Ishikawa (cell line): ENCODE results near the gene AQP7.
A peak's percentile ranks its signal among the peaks of the same experiment; 100 is the strongest.

ENCODE experiments used
- CEBPB ChIP-seq: IDR thresholded peaks from 2 replicates; pipeline ENCODE4 v1.6.1; 2012
- CREB1 ChIP-seq: IDR thresholded peaks from 2 replicates; pipeline ENCODE4 v1.6.1; 2012; ENCODE audit warnings: low read depth
- EGR1 ChIP-seq: IDR thresholded peaks from 2 replicates; pipeline ENCODE4 v1.6.1; 2012
- EP300 ChIP-seq: IDR thresholded peaks from 2 replicates; pipeline ENCODE4 v1.6.1; 2012; ENCODE audit warnings: borderline replicate concordance
- FOXM1 ChIP-seq: IDR thresholded peaks from 2 replicates; pipeline ENCODE4 v1.6.1; 2012; ENCODE audit warnings: low read depth, borderline replicate concordance
- MAX ChIP-seq: IDR thresholded peaks from 2 replicates; pipeline ENCODE4 v1.6.1; 2012
- NFIC ChIP-seq: IDR thresholded peaks from 2 replicates; pipeline ENCODE4 v1.6.1; 2012
- RAD21 ChIP-seq: IDR thresholded peaks from 2 replicates; pipeline ENCODE4 v1.6.1; 2012; ENCODE audit warnings: low read depth
- TEAD4 ChIP-seq: IDR thresholded peaks from 2 replicates; pipeline ENCODE4 v1.6.1; 2012
- YY1 ChIP-seq: IDR thresholded peaks from 2 replicates; pipeline ENCODE4 v1.6.1; 2012; ENCODE audit warnings: low read depth
- ZBTB7A ChIP-seq: IDR thresholded peaks from 2 replicates; pipeline ENCODE4 v1.6.1; 2012; ENCODE audit warnings: low read depth
- TF ChIP-seq, protein P1 (sequence below): IDR thresholded peaks from 2 replicates; pipeline ENCODE4 v1.6.1; 2012
- TF ChIP-seq, protein P2 (sequence below): IDR thresholded peaks from 2 replicates; pipeline ENCODE4 v1.6.1; 2012; ENCODE audit warnings: low read depth, mild to moderate bottlenecking

The AQP7 gene

GRCh38 chr9:33346564-33346963 is 55.8 kb downstream of the AQP7 start:
- no peak for TF ChIP-seq ZBTB7A
- TF ChIP-seq FOXM1: no peak

GRCh38 chr9:33344145-33344544 is 58.2 kb downstream of the AQP7 start:
- TF ChIP-seq CEBPB: no peak
- TF ChIP-seq NFIC: no peak
- no peak for TF ChIP-seq MAX
- no peak for TF ChIP-seq TEAD4
- TF ChIP-seq, protein P1, sequence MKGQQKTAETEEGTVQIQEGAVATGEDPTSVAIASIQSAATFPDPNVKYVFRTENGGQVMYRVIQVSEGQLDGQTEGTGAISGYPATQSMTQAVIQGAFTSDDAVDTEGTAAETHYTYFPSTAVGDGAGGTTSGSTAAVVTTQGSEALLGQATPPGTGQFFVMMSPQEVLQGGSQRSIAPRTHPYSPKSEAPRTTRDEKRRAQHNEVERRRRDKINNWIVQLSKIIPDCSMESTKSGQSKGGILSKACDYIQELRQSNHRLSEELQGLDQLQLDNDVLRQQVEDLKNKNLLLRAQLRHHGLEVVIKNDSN: no peak
- TF ChIP-seq EGR1: no peak
- no peak for TF ChIP-seq EP300
- TF ChIP-seq RAD21: no peak
- TF ChIP-seq CREB1: no peak
- TF ChIP-seq FOXM1: no peak
- no peak for TF ChIP-seq YY1

DNA sequence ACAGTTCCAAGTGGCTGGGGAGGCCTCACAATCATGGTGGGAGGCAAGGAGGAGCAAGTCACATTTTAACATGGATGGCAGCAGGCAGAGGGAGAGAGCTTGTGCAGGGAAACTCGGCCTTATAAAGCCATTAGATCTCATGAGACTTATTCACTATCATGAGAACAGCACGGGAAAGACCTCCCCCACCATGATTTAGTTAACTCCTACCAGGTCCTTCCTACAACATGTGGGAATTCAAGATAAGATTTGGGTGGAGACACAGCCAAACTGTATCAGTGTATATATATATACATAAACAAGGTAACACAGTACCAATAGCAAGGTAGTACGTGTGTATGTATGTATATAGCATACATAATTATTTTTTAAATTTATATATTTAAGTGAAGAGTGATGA is 61.2 kb downstream of the AQP7 start:
- TF ChIP-seq CREB1: no peak
- TF ChIP-seq YY1: no peak
- TF ChIP-seq FOXM1: no peak
- TF ChIP-seq, protein P1: no peak
- TF ChIP-seq, protein P2, sequence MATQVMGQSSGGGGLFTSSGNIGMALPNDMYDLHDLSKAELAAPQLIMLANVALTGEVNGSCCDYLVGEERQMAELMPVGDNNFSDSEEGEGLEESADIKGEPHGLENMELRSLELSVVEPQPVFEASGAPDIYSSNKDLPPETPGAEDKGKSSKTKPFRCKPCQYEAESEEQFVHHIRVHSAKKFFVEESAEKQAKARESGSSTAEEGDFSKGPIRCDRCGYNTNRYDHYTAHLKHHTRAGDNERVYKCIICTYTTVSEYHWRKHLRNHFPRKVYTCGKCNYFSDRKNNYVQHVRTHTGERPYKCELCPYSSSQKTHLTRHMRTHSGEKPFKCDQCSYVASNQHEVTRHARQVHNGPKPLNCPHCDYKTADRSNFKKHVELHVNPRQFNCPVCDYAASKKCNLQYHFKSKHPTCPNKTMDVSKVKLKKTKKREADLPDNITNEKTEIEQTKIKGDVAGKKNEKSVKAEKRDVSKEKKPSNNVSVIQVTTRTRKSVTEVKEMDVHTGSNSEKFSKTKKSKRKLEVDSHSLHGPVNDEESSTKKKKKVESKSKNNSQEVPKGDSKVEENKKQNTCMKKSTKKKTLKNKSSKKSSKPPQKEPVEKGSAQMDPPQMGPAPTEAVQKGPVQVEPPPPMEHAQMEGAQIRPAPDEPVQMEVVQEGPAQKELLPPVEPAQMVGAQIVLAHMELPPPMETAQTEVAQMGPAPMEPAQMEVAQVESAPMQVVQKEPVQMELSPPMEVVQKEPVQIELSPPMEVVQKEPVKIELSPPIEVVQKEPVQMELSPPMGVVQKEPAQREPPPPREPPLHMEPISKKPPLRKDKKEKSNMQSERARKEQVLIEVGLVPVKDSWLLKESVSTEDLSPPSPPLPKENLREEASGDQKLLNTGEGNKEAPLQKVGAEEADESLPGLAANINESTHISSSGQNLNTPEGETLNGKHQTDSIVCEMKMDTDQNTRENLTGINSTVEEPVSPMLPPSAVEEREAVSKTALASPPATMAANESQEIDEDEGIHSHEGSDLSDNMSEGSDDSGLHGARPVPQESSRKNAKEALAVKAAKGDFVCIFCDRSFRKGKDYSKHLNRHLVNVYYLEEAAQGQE: no peak
- TF ChIP-seq MAX: no peak
- TF ChIP-seq CEBPB: no peak
- TF ChIP-seq RAD21: no peak
- no peak for TF ChIP-seq EGR1
- TF ChIP-seq NFIC: no peak

DNA sequence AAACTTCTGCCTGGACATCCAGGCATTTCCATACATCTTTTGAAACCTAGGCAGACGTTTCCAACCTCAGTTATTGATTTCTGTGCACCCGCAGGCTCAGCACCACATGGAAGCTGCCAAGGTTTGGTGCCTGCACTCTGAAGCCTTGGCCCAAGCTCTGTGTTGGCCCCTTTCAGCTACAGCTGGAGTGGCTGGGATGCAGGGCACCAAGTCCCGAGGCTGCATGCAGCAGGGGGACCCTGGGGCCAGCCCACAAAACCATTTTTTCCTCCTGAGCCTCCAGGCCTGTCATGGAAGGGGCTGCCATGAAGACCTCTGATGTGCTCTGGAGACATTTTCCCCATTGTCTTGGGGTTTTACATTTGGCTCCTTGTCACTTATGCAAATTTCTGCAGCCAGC is 62.2 kb downstream of the AQP7 start:
- no peak for TF ChIP-seq EGR1
- TF ChIP-seq, protein P1: 0 out of 2 replicates have a peak, but pooled peaks have one; percentile 4
